ENCODE data around the gene DAPL1. TPM values are rescaled to one million over a fixed set of nuclear protein-coding genes. Genes with fewer than 3 reads are reported as not detected.
"Not testable (repeated sequence)": the region's sequence is repeated elsewhere in the genome, so short reads cannot be mapped to it uniquely, and the experiment has no call there.

The DAPL1 gene
- total and polyA plus RNA-seq, 2 experiments from 2014 or later, result not detected

- TF ChIP-seq CTCF (IDR thresholded peaks at IDR 0.05; ENCODE audit: low read depth, low read length), result no peak
- Histone ChIP-seq H3K4me3 (no peak overlapping the region), H3K27ac (no peak overlapping the region), H3K27me3 (no peaks in the 10 kb centered on the region), H3K36me3 (no peaks in the 10 kb centered on the region), H3K4me1 (ENCODE audit: low read depth) (no peaks in the 10 kb centered on the region), H3K9me3 (ENCODE audit: low read depth) (no peaks in the 10 kb centered on the region)
- peak in 1 of 2 donors; percentile 72 for DNase-seq (ENCODE audit: low read depth in 1 of 2, low spot score in 1 of 2)
These were observed 46.7 kb downstream of the DAPL1 start for GRCh38 chr2:158841850-158842249.

GRCh38 chr2:158845444-158845843 lies 50.3 kb downstream of the DAPL1 start:
- no peak for DNase-seq (ENCODE audit: low read depth in 1 of 2, low spot score in 1 of 2)
- Histone ChIP-seq H3K9me3 (ENCODE audit: low read depth) (no peaks in the 10 kb centered on the region), H3K27ac (no peak overlapping the region), H3K27me3 (no peaks in the 10 kb centered on the region), H3K4me3 (no peak overlapping the region), H3K36me3 (no peaks in the 10 kb centered on the region), H3K4me1 (ENCODE audit: low read depth) (no peaks in the 10 kb centered on the region)
- no peak for TF ChIP-seq CTCF (IDR thresholded peaks at IDR 0.05; ENCODE audit: low read depth, low read length)

DNA sequence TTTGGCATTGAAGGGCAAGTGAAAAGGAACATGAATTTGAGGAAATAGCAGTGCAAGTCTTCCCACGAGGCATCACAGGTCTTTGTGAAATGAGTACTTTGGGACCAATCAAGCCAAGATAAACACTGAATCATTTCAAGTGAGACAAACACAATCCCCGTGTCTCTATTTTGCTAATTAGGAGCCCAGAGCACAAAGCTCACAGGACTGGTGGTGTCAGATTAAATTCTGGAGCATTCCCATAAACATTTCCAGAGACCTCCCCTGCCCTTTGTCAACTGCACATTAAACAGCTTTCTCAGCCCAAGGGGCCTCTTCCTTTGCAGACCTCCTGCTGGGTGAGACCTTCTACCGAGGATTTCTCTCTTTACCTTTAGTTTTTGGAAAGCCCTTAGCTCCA lies 50.7 kb downstream of the DAPL1 start:
- no peak overlapping the region for H3K4me3 ChIP-seq
- TF ChIP-seq CTCF (IDR thresholded peaks at IDR 0.05; ENCODE audit: low read depth, low read length), result no peak
- no peaks in the 10 kb centered on the region for H3K9me3 ChIP-seq (ENCODE audit: low read depth)
- DNase-seq (ENCODE audit: low read depth in 1 of 2, low spot score in 1 of 2), result peak in 1 of 2 donors; percentile 25
- no peaks in the 10 kb centered on the region for H3K27me3 ChIP-seq
- H3K27ac ChIP-seq, result no peak overlapping the region
- H3K36me3 ChIP-seq, result no peaks in the 10 kb centered on the region
- H3K4me1 ChIP-seq (ENCODE audit: low read depth), result no peaks in the 10 kb centered on the region

GRCh38 chr2:158847526-158847925 lies 52.4 kb downstream of the DAPL1 start:
- H3K27me3 ChIP-seq; H3K4me3 ChIP-seq; H3K27ac ChIP-seq; H3K36me3 ChIP-seq; DNase-seq (ENCODE audit: low read depth in 1 of 2, low spot score in 1 of 2); H3K9me3 ChIP-seq (ENCODE audit: low read depth); H3K4me1 ChIP-seq (ENCODE audit: low read depth): not testable (repeated sequence)

- not testable (repeated sequence) for H3K4me3 ChIP-seq; H3K27me3 ChIP-seq; H3K27ac ChIP-seq; H3K9me3 ChIP-seq (ENCODE audit: low read depth); H3K4me1 ChIP-seq (ENCODE audit: low read depth); DNase-seq (ENCODE audit: low read depth in 1 of 2, low spot score in 1 of 2); H3K36me3 ChIP-seq
These were observed 53.2 kb downstream of the DAPL1 start for GRCh38 chr2:158848031-158848970.

- not testable (repeated sequence) for H3K4me1 ChIP-seq (ENCODE audit: low read depth); H3K9me3 ChIP-seq (ENCODE audit: low read depth); DNase-seq (ENCODE audit: low read depth in 1 of 2, low spot score in 1 of 2); H3K27ac ChIP-seq; H3K27me3 ChIP-seq; H3K4me3 ChIP-seq; H3K36me3 ChIP-seq
These were observed 65.1 kb downstream of the DAPL1 start for GRCh38 chr2:158860179-158860578.

DNA sequence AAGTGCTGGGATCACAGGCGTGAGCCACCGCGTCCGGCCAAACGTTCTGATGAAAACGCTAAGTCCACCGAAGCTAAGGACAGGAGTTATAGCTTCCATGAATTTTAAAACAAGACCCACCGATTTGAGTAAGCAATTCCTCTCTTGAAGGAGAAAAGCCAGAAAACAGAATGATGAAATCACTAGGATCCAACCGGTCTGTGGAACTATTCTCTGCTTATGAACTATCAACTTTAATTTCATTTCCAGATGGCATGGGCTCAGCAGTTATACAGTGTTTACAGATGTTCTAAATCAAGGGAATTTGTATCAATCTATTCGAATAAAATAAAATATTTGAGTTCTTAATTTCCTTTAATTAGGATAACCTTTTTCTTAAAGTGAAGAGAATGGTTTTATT lies 66.5 kb downstream of the DAPL1 start:
- H3K27me3 ChIP-seq; H3K27ac ChIP-seq; H3K9me3 ChIP-seq (ENCODE audit: low read depth); DNase-seq (ENCODE audit: low read depth in 1 of 2, low spot score in 1 of 2); H3K36me3 ChIP-seq; H3K4me1 ChIP-seq (ENCODE audit: low read depth); H3K4me3 ChIP-seq: not testable (repeated sequence)

DNA sequence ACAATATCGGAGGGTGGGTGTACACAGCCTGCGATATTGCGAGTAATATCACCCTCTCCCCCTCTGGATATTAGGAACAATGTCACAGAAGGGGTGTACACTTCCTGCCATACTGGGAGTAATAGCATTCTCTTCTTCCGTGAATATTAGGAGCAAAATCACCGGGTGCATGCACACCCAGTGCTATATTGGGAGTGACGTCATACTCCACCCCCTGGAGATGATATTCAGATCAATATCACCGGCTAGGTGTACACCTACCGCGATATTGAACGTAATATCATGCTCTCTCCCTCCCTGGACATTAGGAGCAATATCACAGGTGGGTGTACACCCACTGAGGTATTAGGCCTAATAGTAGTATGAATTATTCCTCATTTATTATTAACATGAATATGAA lies 70.4 kb downstream of the DAPL1 start:
- not testable (repeated sequence) for H3K4me3 ChIP-seq; H3K27me3 ChIP-seq; DNase-seq (ENCODE audit: low read depth in 1 of 2, low spot score in 1 of 2); H3K36me3 ChIP-seq; H3K27ac ChIP-seq; H3K4me1 ChIP-seq (ENCODE audit: low read depth); H3K9me3 ChIP-seq (ENCODE audit: low read depth)

Other genes starting within 250 kb of the DAPL1 start
- 21.8 and 34.8 TPM in 2 replicates for gene TANC1, start 173.3 kb downstream of the DAPL1 start, total RNA-seq
- gene TANC1, start 173.3 kb downstream of the DAPL1 start, polyA plus RNA-seq, result 22.1 and 25.0 TPM in 2 replicates